Stimulated activated naive CD4-positive, alpha-beta T cell treated with Interleukin-2 at 50 U/mL for 16 hours (primary cell): Measurements from ENCODE around the gene AMBP.

Experiments
- DNase-seq: peaks from one replicate; lab custom pipeline; 2025; lab: John Stamatoyannopoulos, UW

Gene AMBP

DNA sequence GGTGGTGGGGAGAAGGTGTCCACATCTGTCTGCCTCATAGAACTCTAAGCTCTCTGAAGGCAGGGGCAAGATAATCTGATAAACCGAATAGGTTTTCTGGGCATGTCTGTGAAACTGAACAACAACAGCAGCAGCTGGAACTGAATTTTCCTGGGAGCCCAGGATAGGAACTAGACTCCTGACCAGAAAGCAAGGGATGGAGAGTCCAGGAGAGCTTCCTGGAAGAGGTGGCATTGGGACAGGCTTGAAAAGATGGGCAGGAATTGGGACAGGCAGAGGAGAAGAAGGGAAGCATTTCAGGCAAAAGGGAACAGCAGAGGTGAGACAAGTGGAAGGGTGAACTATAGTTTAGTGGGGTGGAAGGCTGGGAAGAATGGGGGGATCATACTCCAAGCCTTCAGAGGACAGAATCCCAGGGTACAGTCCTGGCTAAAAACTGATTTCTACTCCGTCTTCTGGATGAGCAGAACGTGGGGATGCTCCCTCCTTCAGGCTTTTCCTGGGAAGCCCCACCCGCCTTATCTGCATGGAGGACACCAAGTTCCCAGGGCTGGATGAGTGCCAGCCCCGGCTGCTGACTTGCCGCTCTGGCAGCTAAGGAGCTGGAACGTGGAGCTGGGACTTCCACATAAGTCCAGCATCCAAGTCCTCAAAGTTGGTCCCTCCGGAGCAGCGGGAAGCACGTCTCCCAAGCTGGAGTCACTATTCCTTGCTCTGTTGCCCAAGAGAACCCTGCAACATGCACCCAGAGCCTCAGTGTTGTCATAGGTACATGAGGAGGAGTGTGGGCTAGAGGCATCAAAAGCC lies 34.9 kb upstream of the AMBP start:
- no peak for DNase-seq

DNA sequence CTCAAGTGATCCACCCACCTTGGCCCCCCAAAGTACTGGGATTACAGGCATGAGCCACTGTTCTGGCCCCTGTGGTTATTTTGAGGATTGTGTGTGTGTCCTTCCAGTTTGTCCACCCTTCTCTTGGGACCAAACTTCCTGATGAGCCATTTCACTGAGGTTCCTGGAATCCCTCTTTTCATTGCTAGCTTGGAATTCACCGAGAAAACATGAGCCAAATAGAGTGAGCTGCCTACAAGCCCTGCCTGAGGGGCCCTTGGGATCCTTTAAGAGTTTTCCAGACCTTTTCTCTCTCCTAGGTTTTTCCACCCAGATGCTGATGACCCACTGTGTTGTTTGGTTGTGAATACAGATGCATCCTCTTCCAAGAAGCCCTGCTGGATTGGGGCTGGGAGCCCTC lies 34.2 kb upstream of the AMBP start:
- DNase-seq, result no peak

DNA sequence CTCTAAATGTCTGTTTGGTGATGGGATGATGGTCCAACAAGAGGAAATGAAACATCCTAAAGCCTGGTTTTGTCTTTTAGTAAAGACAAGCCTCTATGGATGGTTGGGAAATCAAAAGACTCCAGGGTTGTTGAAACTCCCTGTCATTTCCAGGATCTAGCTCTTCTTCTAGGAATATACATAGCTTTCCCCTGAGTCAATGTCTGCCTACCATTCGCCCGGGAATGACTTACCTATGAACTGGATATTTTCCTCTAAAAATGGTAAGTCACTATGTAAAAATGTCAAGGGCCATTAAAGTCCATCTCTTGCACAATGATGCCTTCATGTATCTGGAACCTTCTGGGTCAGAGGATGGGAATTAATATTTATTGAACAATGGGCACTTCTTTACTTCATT lies 32.1 kb upstream of the AMBP start:
- no peak for DNase-seq

DNA sequence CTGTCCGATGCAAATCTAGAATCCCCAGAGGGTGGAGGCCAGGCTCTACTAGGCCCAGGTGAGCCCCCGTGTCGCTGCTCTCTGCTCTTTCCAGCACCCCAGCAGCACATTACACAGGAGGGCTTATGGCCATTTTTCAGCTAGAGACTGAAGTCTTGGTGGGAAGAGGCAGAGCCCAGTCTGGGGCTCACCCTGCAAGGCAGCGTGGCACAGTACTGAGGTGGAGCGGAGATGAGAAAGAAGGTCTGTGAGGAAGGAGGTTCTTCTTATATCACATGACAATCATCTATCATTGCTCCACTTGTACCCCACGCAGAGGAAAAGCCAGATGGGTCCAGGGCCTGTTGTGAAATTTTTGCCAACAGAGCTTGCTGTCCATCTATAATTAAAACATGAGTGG lies 31.0 kb upstream of the AMBP start:
- no peak for DNase-seq

DNA sequence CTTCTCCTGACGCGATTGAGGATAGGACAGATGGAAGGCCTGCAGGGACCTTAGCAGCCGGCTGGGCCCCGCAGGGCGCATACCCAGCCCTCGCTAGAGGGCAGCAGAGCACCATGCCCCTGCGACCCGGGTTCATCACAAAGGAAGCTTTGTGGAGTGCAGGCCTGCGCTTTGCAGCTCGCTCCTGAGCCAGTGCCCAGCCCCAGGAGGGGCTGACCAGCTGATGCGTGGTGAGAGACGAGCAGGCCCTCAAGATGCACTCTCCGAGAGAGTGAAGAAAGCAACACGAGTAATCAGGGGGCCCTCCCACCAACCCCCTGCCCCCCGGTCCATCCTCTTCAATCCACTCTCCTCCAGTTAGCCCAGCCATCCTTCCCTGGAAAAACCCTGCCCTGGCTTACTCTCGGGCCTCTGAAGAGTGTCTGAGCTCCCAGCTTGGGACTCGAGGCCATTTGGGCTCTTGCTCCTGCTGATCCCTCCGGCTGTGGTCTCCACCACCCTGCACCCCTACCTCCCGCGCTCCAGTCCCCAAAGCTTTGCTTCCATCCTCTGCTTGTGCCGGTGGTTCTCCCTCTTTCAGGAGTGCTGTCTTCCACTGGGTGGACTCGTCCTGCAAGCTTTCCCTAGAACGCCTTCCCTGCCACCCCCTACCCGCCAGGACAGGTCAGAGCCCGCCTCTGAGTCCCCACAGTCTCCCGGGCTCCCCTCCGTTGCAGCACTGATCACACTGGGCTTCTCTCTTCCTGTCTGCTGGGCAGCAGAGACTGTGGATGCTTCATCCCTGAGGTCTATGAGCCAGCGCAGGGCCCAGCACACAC lies 30.1 kb upstream of the AMBP start:
- DNase-seq, result peak; percentile 14

DNA sequence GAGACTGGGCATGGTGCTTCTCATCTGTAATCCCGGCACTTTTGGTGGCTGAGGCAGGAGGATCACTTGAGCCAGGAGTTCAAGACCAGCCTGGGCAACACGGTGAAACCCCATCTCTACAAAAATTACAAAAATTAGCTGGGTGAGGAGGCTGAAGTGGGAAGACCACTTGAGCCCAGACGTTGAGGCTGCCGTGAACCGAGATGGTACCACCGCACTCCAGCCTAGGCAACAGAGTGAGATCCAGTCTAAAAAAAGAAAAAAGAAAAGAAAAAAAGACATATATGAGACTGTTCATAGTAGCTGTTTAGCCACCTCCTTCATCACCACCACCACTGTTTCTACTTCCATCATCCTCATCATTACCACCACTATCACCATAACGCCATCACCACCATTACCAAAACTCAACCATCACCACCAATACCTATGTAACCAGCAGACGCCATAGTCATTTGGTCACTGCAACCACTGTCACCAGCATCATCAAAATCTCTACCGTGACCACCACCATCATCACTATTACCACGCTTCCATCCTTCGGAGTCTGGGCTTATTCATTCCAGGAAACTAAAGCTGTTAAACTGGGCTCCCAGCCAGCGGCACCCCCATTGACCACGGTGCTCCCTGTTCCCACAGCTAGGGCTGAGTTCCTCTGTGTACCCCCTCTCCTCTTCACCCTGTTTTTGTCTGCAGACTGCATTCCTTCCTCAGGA lies 29.3 kb upstream of the AMBP start:
- DNase-seq, result no peak

DNA sequence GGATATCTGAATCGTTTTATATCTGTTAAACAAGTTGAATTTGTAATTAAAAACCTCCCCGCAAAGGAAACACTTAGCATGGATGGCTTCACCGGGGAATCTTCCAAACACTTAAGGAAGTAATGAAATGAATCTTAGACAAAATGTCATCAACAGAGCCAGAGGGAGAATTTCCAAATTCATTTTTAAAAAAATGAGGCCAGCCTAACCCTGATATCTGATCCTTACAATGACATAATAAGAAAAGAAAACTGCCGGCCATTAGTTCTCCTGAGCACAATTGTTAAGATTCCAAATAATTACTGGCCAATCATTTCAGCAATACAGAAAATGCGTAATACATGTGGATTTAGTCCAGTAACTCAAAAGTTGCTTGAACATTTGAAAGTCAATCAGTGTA lies 27.1 kb upstream of the AMBP start:
- DNase-seq, result no peak

DNA sequence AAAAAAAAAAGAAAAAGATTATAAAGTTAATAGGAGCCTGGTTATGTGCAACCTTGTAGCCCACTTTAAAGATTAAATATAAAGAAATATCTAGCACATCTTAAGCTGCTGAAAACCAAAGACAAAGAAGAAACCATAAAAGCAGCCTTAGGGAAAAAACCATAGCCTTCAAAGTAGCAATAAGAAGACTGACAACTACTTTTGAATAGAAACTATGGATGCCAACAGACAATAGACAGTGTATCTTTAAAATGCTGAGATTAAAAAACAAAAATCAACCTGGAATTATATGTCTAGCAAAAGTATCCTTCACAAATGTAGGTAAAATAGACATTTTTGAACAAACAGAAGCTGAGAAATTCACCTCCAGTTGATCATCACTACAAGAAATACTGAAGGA lies 24.4 kb upstream of the AMBP start:
- DNase-seq, result no peak

DNA sequence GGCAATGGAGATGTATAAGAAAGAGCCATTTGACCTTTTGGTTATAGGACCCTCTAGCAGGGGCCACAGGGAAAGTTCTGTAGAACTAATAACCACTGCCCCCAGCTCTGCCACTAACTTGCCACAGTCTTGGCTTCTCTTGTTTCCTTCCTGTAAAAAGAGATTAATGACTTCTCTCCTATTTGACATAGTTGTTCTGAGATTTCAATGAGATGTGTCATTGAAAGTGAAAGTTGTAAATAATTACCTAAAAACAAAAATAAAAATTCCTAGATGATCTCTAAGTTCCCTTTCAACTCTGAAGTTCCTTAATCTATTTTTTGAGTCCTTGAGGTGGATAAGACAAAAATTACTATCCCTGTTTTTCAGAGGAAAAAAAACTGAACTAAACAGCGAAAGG lies 22.4 kb upstream of the AMBP start:
- no peak for DNase-seq

DNA sequence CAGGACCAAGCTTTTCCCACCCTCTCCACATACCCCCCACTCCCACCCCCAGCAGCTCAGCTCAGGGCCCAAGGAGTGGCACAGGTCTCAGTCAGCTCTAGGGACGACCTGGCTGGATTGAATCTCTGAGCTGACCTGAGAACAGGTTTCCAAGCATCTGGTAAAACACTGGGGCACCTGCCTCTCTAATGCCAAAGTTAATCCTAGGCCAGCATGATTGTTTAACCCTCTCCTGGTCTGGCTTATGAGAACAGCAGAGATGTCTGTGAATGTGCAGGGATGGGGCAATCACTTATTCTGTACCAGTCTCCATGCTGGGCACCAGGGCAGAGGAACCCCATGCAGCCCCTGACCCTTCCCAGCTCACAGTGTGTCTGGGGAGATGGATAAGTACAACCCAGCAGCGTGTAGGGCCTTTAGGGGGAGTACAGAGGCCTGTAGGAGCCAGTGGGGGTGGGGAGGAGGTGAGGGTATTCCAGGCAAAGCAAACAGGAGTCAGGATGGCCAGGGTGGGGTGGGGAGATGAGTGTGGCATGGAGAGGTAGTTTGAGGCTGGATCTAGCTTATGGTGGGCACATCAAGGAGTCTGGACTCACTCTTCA lies 21.7 kb upstream of the AMBP start:
- no peak for DNase-seq

DNA sequence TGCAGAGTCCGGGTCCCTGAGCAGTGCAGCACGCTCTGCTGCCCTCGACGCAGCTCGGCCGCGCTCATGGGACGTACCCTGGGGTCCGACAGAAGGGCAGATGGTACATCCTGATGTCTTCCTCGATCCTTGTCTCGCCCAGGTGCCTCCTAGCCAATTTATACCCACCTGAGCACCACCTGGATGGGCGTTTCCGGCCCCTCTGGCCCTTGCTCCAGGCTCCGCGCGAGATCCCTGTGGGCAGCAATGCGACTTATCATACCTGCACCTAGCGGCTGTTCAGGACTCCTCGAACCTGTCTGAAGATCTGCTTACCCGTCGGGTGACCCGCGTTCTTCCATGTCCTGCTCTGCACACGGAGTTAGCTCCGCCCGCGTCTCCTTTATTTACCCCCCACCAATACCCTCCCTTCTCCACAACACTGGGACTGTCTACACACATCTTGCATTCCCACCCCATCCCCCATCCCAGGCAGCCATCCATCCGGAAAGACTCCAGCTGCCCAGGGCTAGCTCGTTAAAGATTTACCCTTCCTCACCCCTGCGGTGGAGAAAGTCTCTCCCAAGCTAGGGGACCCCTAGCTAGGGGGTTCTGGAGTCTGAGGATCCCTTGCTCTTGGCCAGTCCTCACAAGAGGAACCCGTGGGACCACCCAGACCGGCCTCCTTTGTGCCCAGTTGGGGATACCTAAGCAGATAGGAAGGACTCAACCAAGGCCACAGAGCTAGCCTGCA lies 21.0 kb upstream of the AMBP start, which contains the start of gene KIF12:
Gene KIF12, minus strand, starts transcription at position 357 of the 733 bp plus-strand sequence. Its CDS starts 16 bp downstream, at position 341.
- DNase-seq, result no peak

DNA sequence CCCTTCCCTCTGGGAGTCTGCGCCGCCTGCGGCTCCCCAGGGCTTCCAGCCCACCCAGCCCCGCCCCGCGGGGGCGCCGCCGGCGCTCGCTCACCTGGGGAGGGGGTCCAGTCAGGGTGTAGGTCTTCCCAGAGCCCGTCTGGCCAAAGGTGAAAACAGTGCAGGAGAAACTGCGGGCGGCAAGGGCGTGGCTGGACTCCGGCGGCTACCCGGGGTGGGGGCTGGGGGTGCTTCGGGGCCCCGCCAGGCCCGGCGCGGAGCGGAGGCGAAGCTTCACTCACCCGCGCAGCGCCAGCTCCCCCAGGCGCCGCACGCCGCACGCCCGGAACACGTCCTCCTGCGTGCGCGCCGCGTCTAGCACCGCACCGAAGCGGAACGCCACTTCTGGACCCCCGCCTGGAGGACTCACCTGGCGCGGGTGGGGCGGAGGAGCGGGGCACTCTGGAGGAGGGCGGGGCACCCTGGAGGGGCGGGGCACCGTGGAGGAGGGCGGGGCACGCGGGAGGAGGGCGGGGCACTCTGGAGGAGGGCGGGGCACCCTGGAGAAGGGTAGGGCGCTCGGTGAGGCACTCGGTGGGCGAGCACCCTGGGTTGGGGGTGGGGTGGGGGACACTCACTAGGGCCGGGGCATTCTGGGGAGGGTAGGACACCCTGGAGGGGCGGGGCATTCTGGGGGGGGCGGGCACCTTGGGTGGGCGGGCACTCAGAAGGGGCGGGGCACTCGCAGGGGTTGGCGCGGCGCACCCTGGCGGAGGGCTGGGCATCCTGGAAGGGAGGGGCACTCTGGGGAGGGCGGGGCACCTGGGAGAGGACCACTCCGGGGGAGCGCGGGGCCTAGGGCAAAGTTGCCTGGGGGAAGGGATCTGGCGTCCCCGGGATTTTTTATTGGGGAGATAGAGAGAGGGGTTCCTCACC lies 20.2 kb upstream of the AMBP start:
- DNase-seq, result no peak

DNA sequence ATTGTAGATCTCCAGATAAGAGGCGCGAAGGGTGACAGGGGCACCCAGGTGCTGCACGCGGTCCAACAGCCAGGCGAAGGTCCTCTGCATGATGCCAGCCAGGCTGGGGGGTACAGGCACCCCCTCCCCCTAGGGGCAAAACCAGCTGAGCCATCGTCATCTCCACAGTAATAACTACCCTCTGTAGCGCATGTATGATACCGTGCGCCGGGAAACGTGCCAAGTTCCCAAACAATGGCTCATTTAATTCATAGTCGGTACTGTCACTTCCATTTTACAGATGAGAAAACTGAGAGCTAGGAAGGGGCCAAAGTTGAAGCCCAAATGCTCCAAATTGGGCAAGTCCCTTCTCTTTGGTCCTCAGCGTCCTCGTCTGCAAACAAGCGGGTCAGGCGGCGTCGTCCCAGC lies 19.5 kb upstream of the AMBP start:
- DNase-seq, result no peak

DNA sequence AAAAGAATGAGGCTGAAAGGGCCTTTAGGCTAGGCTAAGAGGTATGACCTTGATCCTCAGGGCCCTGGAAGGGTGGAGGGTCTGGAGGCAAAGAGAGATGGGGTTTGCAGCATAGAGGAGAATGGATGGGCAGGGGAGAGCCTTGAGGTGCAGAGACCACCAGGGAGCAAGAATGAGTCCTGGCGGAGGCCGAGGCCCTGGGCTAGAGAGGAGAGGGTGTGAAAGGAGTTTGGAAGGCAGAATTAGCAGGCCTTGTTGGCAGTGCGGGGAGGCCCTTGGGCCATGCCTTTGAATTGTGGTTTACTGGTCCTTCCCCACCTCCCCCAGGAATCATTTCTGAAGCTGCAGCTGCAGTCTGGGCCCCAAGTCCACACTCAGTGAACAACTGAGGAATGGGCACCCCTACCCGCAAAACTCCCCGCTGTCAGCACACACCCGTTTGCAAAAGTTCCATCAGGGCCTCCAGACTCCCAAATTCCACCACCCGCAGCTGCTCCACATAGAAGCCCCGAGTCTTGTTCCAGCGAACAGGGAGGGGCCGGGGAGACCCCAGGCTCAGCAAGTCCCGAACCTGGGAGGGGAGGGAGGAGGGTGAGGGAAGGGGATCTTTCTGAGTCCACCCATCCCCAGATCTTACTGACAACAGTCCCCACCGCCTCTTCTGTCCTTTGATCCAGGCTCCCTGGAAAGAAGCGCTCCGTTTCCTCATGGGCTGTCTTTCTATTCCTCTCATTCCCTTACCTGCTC lies 18.9 kb upstream of the AMBP start:
- DNase-seq, result no peak

DNA sequence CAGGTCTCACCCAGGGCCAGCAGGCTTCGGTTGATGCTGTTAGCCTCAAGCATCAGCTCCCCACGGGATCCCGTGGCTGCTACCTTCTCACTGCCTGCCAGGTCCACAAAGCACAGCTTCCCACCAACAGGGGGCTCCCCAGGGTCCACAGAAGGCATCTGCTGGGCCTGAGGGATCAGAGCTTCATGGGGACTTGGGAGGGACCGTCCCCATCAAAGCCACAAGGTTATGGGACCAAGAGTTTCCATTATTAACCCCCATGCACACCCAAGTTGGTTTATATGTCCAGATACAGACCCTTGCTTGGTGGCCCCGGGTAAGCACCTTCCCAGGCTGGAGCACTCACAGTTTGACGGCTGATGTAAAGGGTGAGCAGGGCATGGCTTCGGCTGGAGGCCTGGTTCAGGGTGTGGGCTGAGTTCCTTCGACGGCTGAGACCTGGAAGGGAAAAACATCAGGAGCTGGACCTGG lies 18.0 kb upstream of the AMBP start:
- DNase-seq, result no peak

DNA sequence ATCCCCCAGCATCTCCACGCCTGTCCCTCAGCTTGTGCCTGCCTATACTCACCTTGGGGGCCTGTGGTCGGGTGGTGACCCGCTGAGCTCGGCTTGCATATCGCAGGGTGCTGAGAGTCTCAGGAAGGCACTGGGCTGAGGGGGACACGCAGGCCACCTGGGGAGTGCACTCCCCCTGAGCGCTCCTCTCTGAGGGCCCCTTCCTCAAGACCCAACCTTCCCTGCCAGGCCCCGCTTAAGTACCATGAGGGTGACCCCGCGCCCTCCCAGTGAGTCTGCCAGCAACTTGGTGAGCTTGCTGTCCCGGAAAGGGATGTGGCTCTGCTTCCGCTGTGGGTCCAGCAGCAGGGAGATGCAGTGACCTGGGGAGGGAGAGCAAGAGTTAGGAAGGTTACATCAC lies 16.9 kb upstream of the AMBP start:
- no peak for DNase-seq

DNA sequence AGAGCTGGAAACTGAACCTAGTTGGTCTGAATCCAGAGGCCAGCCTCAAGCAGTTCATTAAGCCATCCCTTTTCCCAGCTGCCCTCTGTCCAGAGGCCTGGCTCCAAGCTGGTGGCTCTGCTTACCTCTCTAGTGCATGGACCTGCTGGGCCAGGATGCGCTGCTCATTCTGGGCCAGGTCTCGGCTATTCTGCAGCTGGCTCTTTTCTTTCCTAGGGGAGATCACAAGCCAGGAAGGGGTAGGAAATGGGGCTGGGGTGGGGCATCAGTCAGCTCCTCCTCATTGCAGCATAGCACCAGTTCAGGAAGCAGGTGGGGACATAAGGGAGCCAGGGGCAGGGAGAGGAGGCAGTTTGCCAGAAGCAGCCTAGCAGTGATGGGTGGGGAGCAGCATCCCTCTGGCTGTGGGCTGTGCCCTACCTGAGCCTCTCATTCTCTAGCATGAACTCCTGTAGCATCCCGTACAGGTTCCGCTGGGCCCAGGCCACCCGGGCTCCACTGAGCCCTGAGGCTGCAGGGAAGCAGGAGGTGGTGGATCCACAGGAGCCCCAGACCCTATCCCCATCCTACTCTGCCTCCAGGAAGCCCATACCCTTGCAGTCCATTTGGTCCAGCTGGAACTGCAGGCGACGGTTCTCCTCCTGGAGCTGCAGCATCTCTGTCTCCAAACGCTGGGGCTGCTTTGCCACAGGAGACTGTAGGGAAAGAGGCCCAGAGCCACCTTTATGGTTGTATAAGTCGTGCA lies 15.8 kb upstream of the AMBP start:
- no peak for DNase-seq

DNA sequence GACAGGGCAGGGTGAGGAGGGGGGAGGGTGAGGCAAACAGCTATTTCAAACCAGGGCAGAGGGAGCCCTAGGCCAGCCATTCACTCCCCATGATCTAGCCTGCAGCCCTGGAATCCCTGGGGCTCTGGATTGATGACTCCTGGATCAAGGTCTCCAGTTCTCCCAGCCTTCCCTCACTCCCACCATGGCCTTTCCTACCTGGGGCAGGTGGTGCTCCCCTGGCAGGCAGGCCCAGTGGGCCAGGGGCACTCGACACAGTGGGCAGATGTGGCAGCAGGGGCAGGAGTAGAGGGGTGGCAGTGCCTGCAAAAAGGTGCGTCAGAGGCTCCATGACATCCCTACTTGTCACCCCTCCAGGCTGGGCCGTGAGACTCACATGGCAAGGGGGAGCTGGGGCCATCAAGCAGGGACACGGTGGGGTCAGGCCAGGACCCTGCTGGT lies 15.0 kb upstream of the AMBP start:
- no peak for DNase-seq

DNA sequence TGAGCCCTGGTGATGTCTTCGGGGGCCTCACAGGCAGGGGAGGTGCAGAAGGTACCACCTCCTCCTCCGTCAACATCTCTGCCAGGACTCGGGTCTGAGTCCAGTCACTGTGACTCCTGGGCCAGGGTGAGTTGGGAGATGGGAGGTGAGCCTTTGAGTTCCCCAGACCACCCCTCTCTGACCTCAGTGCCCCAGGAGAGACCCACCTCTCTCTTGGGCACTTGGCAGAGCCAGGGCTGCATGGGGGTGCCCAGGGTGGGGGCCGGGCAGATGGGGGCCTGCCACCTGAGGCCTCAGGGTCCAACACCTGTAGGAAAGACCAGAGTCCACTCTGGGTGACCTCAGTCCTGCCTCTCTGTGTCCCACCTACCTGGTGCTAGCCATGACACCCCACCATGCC lies 14.2 kb upstream of the AMBP start:
- DNase-seq, result no peak
